ENCODE results near the gene CACNB2. TPM values are rescaled to one million over a fixed set of nuclear protein-coding genes. Genes with fewer than 3 reads are reported as not detected.

The CACNB2 gene
- total and polyA plus RNA-seq, 2 of the 13 experiments (the other 11 are each of a cell fraction or from before 2014, with no cell fraction given), result not detected

DNA sequence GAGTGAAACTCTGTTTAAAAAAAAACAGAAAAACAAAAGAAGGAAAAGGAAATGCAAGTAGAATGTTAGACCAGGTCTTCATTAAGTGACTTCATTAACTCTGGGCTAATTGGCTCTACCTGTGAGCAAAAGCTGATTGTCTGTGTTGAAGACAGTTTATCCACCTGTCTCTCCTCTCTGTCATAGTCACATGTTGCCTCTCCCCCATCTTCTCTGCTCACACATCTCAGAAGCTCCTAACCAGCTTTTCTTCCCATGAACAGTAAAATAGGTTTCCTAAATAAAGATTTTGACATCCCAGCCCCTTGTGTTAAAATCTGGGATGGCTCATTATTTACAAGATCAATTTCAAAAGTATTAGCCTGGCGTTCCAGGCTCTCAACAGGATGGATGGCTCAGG, 222.7 kb downstream of the CACNB2 start (continued):
- no peak for TF ChIP-seq ZNF777 (CRISPR knock-in tag; IDR thresholded peaks at IDR 0.05)
- TF ChIP-seq, protein P1, sequence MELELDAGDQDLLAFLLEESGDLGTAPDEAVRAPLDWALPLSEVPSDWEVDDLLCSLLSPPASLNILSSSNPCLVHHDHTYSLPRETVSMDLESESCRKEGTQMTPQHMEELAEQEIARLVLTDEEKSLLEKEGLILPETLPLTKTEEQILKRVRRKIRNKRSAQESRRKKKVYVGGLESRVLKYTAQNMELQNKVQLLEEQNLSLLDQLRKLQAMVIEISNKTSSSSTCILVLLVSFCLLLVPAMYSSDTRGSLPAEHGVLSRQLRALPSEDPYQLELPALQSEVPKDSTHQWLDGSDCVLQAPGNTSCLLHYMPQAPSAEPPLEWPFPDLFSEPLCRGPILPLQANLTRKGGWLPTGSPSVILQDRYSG (CRISPR knock-in tag; IDR thresholded peaks at IDR 0.05), result no peak
- no peak for TF ChIP-seq ZNF574 (CRISPR knock-in tag; IDR thresholded peaks at IDR 0.05)
- TF ChIP-seq PITX1 (CRISPR knock-in tag; IDR thresholded peaks at IDR 0.05), result no peak
- no peak for TF ChIP-seq FOSL2 (CRISPR knock-in tag; IDR thresholded peaks at IDR 0.05)

DNA sequence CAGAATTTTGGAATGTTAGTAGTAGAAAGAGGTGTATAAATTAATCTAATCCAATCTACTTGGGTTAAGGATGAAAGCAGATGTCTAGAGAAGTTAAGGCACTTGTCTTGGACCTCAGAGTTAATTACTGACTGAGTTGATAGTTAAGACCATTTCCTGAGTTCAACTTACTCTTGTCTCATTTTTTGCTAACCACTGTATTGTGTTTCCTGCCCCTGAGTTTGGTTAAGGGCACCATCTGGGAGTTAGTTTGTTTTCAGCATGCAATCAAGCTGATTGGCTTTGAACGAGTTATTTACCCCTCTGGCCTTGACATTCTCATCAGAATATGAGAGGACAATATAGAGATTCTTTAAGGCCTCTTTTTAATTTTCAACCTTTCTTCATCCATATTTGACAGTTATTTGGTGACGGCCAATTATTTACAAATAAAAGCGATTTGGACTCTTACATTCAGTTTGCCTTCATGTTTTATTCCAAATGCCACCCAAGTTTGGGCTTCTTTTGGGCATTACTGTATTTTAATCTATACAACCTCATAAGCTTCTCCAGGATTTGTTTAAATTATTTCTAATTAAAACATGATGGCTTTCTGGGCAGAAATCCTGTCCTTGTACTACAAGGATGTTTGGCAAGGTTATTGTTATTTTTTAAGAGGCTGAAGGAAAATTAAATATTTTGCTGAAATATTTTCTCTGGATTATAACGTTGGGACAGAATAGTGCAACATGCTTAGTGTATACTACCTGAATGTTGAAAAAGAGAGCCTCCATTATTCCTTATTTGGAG, 225.0 kb downstream of the CACNB2 start:
- Histone ChIP-seq H4K20me1 (ENCODE audit: insufficient read depth, low read length) (no peaks in the 10 kb centered on the region), H3K9me3 (ENCODE audit: low read length) (no peaks in the 10 kb centered on the region), H3K27me3 (ENCODE audit: control insufficient read depth in 1 of 2, insufficient read depth in 2 of 2, low read length in 2 of 2) (no peaks in the 10 kb centered on the region), H2AFZ (ENCODE audit: low read length) (no peak overlapping the region), H3K4me1 (ENCODE audit: insufficient read depth, low read length) (no peaks in the 10 kb centered on the region), H3K9ac (ENCODE audit: insufficient read depth, low read depth, low read length) (no peak overlapping the region), H3K4me2 (ENCODE audit: low read depth, low read length) (no peak overlapping the region), H3K36me3 (replicated peaks in 1 of 2; ENCODE audit: control insufficient read depth in 1 of 2, insufficient read depth in 2 of 2, low read length in 2 of 2) (no peaks in the 10 kb centered on the region), H3K79me2 (ENCODE audit: insufficient read depth, low read length) (no peaks in the 10 kb centered on the region), H3K4me3 (replicated peaks in 1 of 3; ENCODE audit: insufficient read depth in 1 of 3, low read depth in 2 of 3, low read length in 3 of 3) (no peak overlapping the region), H3K27ac (ENCODE audit: extremely low read length, insufficient read depth, low read length) (no peak overlapping the region)
- WGBS (ENCODE audit: low lambda C conversion rate), result 32% methylated on average over 4 of the region's 4 CpGs
- ATAC-seq (no peak), FAIRE-seq (no peak), DNase-seq (ENCODE audit: low spot score) (no peak)
- CTCF ChIA-PET (ENCODE audit: low intra/inter-chr PET ratio, low total read pairs), result no interaction called here
- no TSS peak for BruUV-seq (replicated peaks)
- in situ Hi-C loops (cut with HindIII; ENCODE audit: extremely low pct_ligation_motif_present, low pct_unique_long_range_greater_than_20kb), result no loop called here
- POLR2A ChIA-PET, result no interaction called here
- intact Hi-C loops (cut with micrococcal nuclease; ENCODE audit: unreplicated experiment), result no loop called here
- TF ChIP-seq THAP11 (CRISPR knock-in tag; IDR thresholded peaks at IDR 0.05) (no peak), SETDB1 (CRISPR knock-in tag; IDR thresholded peaks at IDR 0.05; ENCODE audit: borderline replicate concordance) (no peak), ZFP41 (CRISPR knock-in tag; IDR thresholded peaks at IDR 0.05; ENCODE audit: borderline replicate concordance) (no peak), ZBTB20 (CRISPR knock-in tag; IDR thresholded peaks at IDR 0.05; ENCODE audit: borderline replicate concordance, low read depth) (no peak), ZBTB37 (CRISPR knock-in tag; IDR thresholded peaks at IDR 0.05) (no peak), RAD51 (IDR thresholded peaks at IDR 0.05; ENCODE audit: borderline replicate concordance) (no peak), SP5 (CRISPR knock-in tag; IDR thresholded peaks at IDR 0.05; ENCODE audit: borderline replicate concordance, low read depth) (no peak), ZNF251 (CRISPR knock-in tag; IDR thresholded peaks at IDR 0.05) (no peak), KMT2A (CRISPR knock-in tag; IDR thresholded peaks at IDR 0.05) (no peak), CCAR2 (optimal IDR thresholded peaks at IDR 0.05; ENCODE audit: low read depth, low read length) (no peak), HOXA7 (CRISPR knock-in tag; IDR thresholded peaks at IDR 0.05) (no peak), ZNF501 (CRISPR knock-in tag; IDR thresholded peaks at IDR 0.05) (no peak), CBX2 (IDR thresholded peaks at IDR 0.05; ENCODE audit: low read depth, low read length) (no peak), CBX2 (CRISPR knock-in tag; IDR thresholded peaks at IDR 0.05; ENCODE audit: low read depth) (no peak)
- TF ChIP-seq, protein P2, sequence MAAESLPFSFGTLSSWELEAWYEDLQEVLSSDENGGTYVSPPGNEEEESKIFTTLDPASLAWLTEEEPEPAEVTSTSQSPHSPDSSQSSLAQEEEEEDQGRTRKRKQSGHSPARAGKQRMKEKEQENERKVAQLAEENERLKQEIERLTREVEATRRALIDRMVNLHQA (CRISPR knock-in tag; IDR thresholded peaks at IDR 0.05), result no peak
